Measurements from ENCODE around the gene PRPSAP2. TPM values are rescaled to one million over a fixed set of nuclear protein-coding genes. Genes with fewer than 3 reads are reported as not detected.

Gene PRPSAP2
- total RNA-seq, 2 experiments from 2014 or later = 31.1 to 33.7 TPM

Other genes starting within 250 kb of the PRPSAP2 start
- gene TBC1D28, start 213.7 kb upstream of the PRPSAP2 start, total RNA-seq = not detected
- 1 to 10 TPM; 2.0 to 2.2 TPM for gene FOXO3B, start 175.8 kb upstream of the PRPSAP2 start, total RNA-seq
- gene FBXW10, start 114.1 kb upstream of the PRPSAP2 start, total RNA-seq = under 1 TPM in 1 of 2 experiments, not detected in 1; 0.10 TPM
- 10 to 100 TPM; 19.3 to 24.4 TPM for gene TVP23B, start 76.9 kb upstream of the PRPSAP2 start, total RNA-seq
- gene SLC5A10, start 94.0 kb downstream of the PRPSAP2 start, total RNA-seq = not detected
- gene FAM83G, start 146.6 kb downstream of the PRPSAP2 start, total RNA-seq = 10 to 100 TPM; 10.6 TPM
- 1 to 10 TPM; 8.1 to 9.1 TPM for gene GRAP, start 188.8 kb downstream of the PRPSAP2 start, total RNA-seq

Data from activated naive CD4-positive, alpha-beta T cell treated with anti-CD3 and anti-CD28 coated beads for 36 hours (primary cell).